HG02943 (cell line): ENCODE measurements around the gene PTBP1.

Source experiments
- ATAC-seq: cut with Tn5 transposase; IDR thresholded peaks from one replicate; pipeline ENCODE4 v1.9.1; 2021; ENCODE audit warnings: mild to moderate bottlenecking, low read depth, moderate library complexity; ENCODE audit not compliant: unreplicated experiment

The PTBP1 gene

DNA sequence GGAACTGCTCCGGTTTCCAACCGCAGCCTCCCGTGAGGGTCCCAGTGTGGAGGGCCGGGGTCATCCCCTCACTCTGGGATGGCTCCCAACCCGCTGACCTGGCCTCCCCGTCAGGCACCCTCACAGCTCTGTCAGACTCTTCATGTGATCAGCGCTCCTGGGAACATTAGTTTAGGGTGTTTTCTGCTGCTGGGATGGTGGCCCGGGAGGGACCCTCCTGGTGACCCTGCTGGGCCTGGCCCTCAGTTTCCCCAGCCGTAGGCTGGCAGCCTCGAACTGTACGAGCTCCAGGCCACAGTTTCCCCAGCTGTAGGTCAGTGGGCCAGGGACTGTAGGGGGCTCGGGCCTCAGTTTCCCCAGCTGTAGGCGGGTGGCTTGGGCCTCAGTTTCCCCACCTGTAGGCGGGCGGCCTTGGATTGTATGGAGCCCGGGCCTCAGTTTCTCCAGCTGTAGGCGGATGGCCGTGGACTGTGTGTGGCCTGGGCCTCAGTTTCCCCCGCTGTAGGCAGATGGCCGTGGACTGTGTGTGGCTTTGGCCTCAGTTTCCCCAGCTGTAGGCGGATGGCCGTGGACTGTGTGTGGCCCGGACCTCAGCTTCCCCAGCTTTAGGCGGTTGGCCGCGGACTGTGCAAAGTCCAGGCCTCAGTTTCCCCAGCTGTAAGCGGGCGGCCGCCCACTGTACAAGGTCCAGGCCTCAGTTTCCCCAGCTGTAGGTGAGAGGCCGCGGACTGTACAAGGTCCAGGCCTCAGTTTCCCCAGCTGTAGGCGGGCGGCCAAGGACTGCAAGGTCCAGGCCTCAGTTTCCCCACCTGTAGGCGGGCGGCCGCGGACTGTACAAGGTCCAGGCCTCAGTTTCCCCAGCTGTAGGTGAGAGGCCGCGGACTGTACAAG is 1.3 kb upstream of the PTBP1 start:
- no peak for ATAC-seq

DNA sequence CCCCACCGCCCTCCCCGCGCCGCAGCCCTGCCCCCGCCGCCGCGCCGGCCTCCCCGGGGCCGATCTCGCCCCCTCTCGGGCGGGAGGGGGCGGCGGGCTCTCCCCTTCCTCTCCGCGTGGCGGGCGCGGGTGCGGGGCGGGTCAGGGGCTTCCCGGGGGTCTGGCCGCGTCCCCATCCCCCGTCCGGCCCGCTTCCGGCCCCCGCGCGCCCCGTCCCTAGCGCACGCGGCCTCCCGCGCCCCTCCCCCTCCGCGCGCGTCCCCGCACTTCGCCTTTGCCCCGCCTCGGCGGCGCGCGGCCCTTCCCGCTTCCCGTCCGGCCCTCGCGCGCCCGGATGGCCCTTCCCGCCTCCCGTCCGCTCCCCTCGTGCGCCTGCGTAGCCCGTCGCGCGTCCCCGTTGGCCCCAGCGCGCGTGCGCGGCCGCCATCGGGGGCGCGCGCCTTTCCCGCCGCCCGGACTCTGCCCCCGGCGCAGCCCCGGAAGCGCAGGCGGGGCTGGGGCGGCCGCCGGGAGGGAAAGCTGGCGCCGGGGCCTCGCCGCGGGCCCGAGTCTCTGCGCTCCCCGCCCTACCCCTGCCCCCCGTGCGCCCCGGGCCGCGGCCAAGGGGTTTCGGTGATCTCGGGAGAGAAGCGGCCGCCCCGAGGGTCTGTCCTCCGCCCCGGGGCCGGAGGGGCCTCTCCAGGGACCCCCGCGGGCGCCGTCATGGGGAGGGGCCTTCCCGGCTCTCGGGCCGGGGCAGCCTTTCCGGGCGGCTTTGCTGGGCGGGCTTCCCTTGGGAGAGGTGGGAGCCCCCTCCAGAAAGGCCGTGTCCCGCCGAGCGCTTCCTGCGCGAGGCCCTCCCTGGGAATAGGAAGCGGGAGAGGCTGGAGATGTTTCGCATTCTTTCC is 519 bp downstream of the PTBP1 start:
- peak; percentile 40 for ATAC-seq

DNA sequence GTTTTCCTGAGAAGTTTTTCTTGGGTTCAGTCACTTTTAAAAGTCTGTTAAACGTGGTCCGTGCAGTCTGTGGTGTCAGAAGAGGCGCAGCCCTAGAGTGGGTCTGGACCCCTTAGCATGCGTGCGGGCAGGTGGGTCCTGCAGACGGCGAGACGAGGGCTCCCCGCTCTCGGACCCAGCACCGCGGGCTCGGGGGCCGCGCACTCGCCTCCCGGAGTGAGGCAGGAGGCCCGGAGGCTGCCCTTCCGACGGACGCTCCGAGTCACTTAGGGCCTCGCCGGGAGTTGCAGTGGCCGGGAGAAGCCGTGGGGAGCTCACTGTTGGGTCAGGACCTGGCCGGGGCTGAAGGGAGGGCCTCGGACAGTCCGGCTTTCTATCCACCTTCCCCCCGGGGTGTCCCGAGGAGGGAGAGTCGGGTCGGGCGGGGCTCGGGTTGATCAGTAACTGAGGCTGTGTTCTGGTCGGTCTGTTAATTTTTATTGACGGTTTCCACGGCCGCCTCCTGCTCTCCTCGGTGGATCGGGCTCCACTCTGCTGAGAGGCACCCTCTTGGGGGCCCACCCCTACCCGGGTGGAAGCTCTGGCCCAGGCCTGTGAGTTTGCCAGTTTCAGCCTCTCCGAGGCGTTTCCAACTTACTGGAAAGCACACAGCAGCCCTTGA is 1.3 kb downstream of the PTBP1 start:
- no peak for ATAC-seq

DNA sequence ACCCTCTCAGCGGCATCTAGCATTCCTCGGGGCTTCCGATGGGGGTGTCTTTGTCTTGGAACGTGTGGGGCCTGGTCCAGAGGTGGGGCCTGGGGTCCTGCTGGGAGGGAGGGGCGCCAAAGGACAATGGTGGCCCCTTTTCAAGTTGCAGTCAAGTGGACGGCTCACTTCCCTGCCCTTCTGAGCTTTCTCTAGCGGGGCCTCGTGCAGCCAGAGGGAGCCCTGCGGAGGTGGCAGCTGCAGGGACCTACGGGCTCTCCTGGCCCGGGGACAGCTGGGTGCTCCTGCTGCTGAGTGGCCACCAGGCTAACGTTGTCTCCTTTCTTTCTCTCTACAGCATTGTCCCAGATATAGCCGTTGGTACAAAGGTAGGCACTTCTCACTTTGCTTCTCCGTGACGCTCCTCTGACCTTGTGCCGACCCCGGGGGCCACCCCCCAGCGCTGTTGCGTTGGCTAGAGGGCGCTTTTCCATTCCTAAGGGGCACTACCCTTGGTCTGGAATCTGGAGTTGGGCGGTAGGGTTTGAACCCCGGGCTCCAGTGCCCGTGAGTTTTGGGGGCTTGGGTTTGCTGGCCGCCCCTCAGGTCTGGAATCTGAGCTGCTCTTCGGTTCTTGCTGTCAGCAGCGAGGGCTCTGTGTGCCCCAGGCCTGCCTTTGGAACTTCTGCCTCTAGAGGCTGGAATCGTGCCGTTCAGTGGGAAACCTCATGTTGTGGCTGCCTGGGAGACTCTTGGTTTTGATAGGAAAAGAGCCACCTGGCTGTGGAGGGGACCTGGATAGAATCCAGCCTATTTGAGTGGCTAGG is 2.0 kb downstream of the PTBP1 start:
- no peak for ATAC-seq

DNA sequence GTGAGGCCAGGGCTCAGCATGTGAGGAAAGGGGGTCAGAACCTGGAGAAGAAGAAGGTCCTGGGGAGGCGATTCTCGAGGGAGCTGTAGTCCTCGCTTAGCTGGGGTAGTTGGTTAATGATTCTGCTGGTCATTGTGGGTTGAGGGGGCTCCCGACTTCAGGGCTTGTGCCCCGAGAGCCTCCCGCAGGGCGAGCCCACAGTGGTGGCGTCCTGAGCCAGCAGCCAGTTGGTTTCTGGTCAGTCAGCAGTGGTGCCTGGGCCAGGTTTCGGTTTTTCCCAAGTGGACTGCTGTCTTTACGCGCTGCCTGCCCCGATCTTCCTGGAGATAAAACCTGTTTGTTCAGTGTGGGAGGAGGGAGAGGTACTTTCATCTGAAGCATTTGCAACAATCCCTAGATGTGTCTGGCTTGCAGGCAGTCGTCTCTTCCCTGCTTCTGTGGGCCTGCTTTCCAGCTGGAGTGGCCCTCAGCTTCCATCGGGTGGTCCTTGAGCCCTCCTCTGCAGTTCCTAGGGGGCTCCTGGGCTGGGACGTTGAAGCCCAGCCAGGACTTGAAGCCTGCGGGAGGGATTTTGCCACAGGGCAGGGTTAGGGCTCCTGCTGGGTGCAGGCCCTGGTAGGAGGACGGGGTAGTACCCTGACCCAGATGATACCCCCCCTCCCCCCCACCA is 3.2 kb downstream of the PTBP1 start:
- no peak for ATAC-seq

DNA sequence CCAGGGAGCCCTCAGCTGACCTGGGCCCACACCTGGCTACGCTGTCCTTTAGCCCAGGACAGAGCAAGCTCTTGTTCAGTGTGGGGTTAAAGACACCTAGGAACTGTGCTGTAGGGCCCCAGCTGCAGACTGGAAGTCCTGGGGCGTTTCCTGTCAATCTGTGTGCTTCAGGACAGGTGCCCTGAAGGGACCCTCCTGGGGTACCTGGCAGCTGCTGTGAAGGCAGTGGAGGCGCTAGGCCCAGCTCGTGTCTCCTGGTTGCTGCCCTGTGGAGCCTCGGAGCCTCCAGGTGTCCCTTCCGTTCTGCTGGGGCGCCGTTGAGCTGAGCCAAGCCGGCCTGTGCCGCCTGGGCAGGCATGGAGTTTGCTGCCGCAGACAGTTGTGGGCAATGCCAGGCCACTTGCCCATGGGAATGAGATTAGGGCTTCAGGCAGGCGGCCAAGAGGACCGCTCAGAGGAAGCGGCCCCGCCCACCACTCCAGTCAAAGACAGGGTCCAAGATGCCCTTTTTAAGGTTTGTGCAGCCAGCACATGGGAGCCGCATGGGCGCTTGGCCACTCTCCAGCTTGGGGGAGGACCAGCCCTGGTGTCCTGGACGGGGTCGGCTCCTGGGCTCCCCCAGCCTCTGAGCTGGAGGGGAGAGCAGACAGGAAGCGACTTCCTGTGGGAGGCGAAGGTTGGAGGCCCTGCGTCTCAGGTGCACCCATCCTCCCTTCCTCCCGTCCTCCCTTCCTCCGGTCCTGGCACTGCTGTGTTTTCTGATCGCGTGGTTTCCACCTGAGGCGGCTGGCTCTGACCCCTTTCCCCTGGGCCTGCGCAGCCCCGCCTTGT is 4.0 kb downstream of the PTBP1 start:
- no peak for ATAC-seq

DNA sequence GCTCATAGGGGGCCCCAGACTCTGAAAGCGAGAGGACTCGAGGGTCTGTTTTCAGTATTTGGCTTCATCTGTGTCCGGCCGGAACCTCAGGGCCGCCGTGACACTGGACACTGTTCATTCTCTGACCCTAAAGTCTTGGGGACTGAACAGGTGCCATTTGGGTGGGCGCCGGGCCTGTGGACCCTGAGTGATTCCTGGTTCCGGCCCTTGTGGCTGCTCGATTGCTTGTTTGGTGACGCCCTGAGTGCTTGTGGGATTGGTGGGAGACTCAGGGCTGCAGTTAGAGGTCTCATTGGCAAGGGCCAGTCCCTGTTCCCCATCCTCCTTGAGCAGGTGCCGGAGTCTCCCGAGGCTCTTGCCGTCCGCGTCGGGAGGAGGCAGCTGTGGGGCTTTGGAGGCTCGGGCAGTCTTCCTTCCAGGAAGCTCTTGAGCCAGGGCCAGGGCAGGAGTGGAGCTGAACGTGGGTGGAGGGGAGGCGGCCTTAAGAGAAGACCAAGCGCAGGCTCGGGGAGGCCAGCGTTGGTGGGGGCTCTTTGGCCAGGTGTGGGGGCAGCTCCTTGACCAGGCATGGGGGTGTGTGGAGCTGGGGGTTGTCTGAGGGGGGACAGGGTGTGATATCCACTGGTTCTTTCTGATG is 4.7 kb downstream of the PTBP1 start:
- ATAC-seq = no peak

DNA sequence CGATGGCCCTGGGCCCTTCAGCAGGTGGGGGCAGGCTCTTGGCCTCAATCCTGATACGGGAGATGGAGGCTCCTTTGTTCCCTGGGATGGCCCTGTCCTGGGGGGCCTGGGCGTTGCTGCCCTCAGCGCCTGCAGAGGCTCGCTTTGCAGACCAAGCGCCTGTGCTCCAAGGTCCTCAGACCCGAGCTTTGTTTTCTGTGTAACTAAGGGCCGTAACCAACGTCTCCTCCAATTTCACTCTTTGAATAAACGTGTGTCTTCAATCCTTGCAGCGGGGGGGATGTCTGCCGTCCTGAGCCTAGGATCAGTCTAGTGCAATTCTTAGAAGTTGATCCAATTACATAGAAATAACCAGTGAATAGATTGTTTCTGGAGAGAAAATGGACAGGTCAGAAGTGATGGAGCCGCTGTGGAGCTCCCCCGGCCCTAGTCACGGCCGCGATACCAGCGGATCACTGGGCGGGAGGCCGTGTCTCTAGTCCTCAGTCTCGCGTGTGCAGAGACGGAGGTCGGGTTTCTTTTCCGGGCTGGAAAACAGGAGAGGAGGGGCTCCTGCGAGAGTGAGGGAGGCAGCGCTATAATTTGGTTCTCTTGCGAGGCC is 5.3 kb downstream of the PTBP1 start:
- ATAC-seq = no peak

DNA sequence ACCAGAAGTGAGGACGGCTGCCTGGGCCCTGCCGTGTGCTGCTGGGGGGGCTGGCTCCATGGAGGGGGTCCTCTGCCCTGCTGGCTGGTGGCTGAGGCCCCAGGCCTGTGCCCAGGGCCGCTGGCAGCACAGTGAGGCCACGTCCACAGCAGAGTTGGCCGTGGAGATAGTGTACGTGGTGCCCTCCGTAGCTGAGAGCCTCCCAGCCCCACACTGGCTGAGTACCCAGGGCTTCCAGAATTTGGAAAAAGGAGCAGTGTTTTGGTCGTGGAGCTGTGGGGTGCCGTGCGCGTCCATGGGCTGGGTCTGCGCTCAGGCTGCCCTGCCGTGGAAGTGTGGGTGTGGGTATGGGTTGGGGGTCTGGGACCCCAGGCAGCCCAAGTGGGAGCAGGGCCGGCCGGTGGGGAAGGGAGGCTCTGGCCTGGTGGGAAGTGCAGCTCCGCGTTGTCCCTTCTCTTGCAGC is 5.9 kb downstream of the PTBP1 start:
- ATAC-seq = no peak

DNA sequence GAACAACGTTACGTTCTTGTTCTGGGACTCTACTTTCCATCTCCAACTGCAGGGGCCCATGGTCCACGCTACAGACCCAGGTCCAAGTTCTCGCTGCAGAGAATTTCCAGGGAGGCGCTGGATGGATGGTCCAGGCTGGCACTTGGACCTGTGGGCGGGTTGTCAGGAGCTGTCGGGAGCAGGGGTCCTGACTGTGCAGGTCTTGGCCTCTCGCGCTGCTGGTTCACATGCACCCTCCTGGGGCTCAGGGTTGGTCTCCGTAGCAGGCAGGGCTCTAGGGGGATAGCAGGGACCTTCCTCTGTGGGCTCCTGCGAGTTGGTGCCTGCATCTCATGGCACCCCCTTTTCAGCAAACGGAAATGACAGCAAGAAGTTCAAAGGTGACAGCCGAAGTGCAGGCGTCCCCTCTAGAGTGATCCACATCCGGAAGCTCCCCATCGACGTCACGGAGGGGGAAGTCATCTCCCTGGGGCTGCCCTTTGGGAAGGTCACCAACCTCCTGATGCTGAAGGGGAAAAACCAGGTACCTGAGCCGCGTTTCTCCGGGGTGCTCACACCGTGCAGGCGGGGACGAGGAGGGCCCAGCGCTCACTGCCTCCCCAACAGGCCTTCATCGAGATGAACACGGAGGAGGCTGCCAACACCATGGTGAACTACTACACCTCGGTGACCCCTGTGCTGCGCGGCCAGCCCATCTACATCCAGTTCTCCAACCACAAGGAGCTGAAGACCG is 6.6 kb downstream of the PTBP1 start:
- no peak for ATAC-seq

DNA sequence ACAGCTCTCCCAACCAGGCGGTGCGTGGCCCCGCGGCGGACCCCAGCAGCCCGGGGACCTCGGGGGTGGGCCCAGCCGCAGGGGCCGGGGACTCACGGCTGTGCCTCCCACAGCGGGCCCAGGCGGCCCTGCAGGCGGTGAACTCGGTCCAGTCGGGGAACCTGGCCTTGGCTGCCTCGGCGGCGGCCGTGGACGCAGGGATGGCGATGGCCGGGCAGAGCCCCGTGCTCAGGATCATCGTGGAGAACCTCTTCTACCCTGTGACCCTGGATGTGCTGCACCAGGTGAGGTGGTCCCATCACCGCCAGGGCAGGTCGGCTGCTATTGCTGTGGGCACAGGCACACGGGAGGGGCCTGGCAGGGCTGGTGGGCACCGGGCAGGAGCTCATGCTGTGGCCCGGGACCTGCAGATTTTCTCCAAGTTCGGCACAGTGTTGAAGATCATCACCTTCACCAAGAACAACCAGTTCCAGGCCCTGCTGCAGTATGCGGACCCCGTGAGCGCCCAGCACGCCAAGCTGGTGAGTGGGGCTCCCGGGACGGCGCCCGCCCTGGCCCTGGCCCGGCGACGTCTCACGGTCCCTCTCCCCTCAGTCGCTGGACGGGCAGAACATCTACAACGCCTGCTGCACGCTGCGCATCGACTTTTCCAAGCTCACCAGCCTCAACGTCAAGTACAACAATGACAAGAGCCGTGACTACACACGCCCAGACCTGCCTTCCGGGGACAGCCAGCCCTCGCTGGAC is 7.3 kb downstream of the PTBP1 start:
- ATAC-seq = no peak

DNA sequence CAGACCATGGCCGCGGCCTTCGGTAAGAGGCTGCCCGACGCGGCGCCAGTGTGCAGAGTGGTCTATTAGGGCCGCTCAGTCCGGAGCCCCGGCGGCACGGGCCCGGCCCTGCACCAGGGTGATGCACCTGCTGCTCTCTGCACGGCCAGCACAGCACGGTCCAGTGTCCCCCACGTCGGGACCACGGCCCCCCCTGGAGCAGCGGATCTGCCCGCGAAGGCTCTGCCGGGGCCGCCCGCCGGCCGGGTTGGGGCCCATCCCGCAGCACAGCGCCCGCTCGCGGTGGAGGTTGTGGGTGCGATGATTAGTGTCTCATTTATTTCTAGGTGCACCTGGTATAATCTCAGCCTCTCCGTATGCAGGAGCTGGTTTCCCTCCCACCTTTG is 7.9 kb downstream of the PTBP1 start:
- ATAC-seq = no peak

DNA sequence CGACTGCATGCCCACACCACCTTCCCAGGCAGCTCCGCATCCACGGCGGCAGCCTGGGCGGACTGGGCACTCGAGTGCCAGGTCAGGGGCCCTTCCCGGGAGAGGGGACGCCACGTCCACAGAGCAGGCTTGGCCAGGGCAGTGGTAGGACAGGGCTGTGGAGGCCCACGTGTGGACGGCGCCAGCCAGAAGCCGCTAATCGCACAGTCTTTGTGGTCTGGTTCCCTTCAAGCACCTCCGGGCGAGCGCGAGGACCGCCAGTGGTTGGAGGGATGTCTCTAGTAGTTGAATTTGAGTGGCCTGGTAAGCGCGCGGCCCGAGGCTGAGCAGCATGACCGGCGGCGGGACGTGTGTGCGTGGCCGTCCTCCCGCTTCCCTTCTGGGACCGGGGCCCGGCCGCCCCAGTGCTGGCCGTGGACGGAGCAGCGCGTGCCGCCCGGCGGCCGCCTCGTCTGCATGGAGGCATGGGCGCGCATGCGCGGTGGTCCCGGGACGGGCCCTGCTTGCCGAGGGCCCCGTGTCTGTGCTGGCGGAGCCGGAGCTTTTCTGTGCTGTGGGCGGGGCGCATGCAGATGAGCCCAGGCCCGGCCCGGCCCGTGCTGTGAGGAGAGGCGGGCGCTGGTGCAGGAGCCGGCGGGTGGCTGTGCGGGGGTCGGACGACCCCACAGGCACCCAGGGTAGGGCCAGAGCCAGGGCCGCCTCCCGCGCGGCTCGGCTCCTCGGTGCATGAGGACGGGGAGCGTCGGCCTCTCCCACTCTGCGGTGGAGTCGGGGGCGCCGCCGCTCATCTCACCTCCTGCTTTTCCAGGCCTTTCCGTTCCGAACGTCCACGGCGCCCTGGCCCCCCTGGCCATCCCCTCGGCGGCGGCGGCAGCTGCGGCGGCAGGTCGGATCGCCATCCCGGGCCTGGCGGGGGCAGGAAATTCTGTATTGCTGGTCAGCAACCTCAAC is 8.6 kb downstream of the PTBP1 start:
- ATAC-seq = no peak

DNA sequence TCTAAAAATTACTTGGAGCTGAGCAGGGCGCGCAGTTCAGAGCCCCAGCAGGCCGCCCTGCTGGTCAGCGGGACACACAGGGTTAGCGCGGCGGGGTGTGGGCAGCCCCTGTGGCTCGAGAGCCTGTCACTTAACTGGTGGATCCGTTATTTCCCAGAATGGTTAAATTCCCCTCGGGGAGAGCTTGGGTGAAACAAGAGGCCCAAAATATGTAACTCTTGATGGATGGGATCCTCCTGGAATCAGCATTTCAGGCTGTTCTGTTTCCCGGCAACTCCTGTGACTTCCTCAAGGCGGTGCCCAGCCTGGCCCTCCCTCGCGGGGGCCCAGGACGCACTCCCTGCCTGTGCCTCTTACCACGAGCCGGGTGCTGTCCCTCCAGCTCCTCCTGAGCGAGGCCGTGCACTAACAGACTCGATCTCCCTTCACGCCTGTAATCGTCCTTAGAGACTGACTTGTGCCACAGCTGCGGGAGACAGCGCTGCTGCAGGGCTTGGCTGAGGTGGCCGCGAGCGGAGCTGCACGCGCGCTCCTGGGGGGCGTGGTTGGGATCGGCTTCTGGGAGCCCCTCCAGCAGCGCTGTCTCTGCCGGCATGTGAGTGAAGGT is 9.7 kb downstream of the PTBP1 start:
- no peak for ATAC-seq
